ENCODE results near the gene HAUS7.

Gene HAUS7

GRCh38 chrX:153513265-153513664 lies 42.9 kb upstream of the HAUS7 start:
- Histone ChIP-seq H3K4me2 (ENCODE audit: insufficient read depth, low read length, poor library complexity, severe bottlenecking) (no peak overlapping the region), H3K9ac (ENCODE audit: low read depth, low read length, poor library complexity) (no peak overlapping the region), H2BK5ac (ENCODE audit: low read length) (no peak overlapping the region), H3K36me3 (replicated peaks in 1 of 2; ENCODE audit: control insufficient read depth in 2 of 2, insufficient read depth in 2 of 2, low read length in 2 of 2) (no peaks in the 10 kb centered on the region), H3K4me3 (ENCODE audit: low read length in 2 of 2) (no peak overlapping the region), H3K23ac (ENCODE audit: low read depth, low read length, poor library complexity) (no peak overlapping the region), H3K27me3 (ENCODE audit: control insufficient read depth in 3 of 3, insufficient read depth in 3 of 3, low read depth in 1 of 3, low read length in 3 of 3) (peaks cover 0 to 55% (median 23%) of the 10 kb centered on the region in 3 experiments), H3K18ac (ENCODE audit: low read length) (no peak overlapping the region), H2BK12ac (ENCODE audit: low read length) (no peak overlapping the region), H3K14ac (ENCODE audit: low read length) (no peak overlapping the region), H2BK15ac (ENCODE audit: low read length) (no peak overlapping the region), H3K4me1 (ENCODE audit: control insufficient read depth in 2 of 2, insufficient read depth in 1 of 2, low read depth in 1 of 2, low read length in 2 of 2) (peaks cover 0 to 1% of the 10 kb centered on the region in 2 donors), H4K8ac (ENCODE audit: low read depth, low read length) (no peak overlapping the region), H2BK120ac (ENCODE audit: low read depth, low read length) (no peak overlapping the region), H3K9me3 (replicated peaks in 1 of 2; ENCODE audit: control insufficient read depth in 2 of 2, insufficient read depth in 1 of 2, low read depth in 1 of 2, low read length in 2 of 2) (no peaks in the 10 kb centered on the region), H4K91ac (ENCODE audit: low read depth, low read length, poor library complexity) (no peak overlapping the region), H3K79me1 (ENCODE audit: low read depth, low read length) (peaks cover 3% of the 10 kb centered on the region), H3K4ac (ENCODE audit: low read length) (no peak overlapping the region), H2AFZ (ENCODE audit: low read length) (no peak overlapping the region), H2AK5ac (ENCODE audit: low read depth, low read length) (no peak overlapping the region), H3K27ac (replicated peaks; ENCODE audit: low read length) (no peak overlapping the region)
- WGBS, 2 donors (ENCODE audit: extremely low coverage in 2 of 2, insufficient read length in 2 of 2, insufficient replicate concordance in 1 of 2), result no CpG with 5 or more reads among the region's 5 CpGs
- DNase-seq (ENCODE audit: low spot score), result no peak

DNA sequence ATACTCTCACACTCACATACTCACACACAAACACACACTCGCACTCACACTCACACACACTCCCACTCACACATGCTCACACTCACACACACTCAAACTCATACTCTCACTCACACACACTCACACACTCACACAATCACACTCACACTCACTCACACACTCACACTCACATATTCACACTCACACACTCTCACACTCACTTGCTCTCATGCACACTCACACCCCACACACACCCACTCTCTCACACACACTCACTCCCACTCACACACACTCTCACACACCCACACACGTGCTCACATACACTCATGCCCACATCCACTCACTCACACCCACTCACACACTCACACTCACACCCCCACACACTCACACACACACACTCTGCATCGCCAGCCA lies 42.1 kb upstream of the HAUS7 start:
- Histone ChIP-seq H3K36me3 (replicated peaks in 1 of 2; ENCODE audit: control insufficient read depth in 2 of 2, insufficient read depth in 2 of 2, low read length in 2 of 2) (no peaks in the 10 kb centered on the region), H3K4ac (ENCODE audit: low read length) (no peak overlapping the region), H2BK5ac (ENCODE audit: low read length) (no peak overlapping the region), H3K27ac (replicated peaks; ENCODE audit: low read length) (no peak overlapping the region), H4K91ac (ENCODE audit: low read depth, low read length, poor library complexity) (no peak overlapping the region), H3K4me1 (ENCODE audit: control insufficient read depth in 2 of 2, insufficient read depth in 1 of 2, low read depth in 1 of 2, low read length in 2 of 2) (peaks cover 0 to 1% of the 10 kb centered on the region in 2 donors), H3K23ac (ENCODE audit: low read depth, low read length, poor library complexity) (no peak overlapping the region), H3K18ac (ENCODE audit: low read length) (no peak overlapping the region), H3K9me3 (replicated peaks in 1 of 2; ENCODE audit: control insufficient read depth in 2 of 2, insufficient read depth in 1 of 2, low read depth in 1 of 2, low read length in 2 of 2) (no peaks in the 10 kb centered on the region), H2AK5ac (ENCODE audit: low read depth, low read length) (no peak overlapping the region), H2BK12ac (ENCODE audit: low read length) (no peak overlapping the region), H3K4me2 (ENCODE audit: insufficient read depth, low read length, poor library complexity, severe bottlenecking) (no peak overlapping the region), H3K27me3 (ENCODE audit: control insufficient read depth in 3 of 3, insufficient read depth in 3 of 3, low read depth in 1 of 3, low read length in 3 of 3) (peaks cover 0 to 51% (median 15%) of the 10 kb centered on the region in 3 experiments), H3K79me1 (ENCODE audit: low read depth, low read length) (peaks cover 3% of the 10 kb centered on the region), H3K4me3 (ENCODE audit: low read length in 2 of 2) (no peak overlapping the region), H2BK120ac (ENCODE audit: low read depth, low read length) (no peak overlapping the region), H2AFZ (ENCODE audit: low read length) (no peak overlapping the region), H2BK15ac (ENCODE audit: low read length) (no peak overlapping the region), H4K8ac (ENCODE audit: low read depth, low read length) (no peak overlapping the region), H3K9ac (ENCODE audit: low read depth, low read length, poor library complexity) (no peak overlapping the region), H3K14ac (ENCODE audit: low read length) (no peak overlapping the region)
- WGBS, 2 donors (ENCODE audit: extremely low coverage in 2 of 2, insufficient read length in 2 of 2, insufficient replicate concordance in 1 of 2), result 100% methylated on average over 1 of the region's 3 CpGs; no CpG with 5 or more reads in 1 of the 2 donors
- no peak for DNase-seq (ENCODE audit: low spot score)

DNA sequence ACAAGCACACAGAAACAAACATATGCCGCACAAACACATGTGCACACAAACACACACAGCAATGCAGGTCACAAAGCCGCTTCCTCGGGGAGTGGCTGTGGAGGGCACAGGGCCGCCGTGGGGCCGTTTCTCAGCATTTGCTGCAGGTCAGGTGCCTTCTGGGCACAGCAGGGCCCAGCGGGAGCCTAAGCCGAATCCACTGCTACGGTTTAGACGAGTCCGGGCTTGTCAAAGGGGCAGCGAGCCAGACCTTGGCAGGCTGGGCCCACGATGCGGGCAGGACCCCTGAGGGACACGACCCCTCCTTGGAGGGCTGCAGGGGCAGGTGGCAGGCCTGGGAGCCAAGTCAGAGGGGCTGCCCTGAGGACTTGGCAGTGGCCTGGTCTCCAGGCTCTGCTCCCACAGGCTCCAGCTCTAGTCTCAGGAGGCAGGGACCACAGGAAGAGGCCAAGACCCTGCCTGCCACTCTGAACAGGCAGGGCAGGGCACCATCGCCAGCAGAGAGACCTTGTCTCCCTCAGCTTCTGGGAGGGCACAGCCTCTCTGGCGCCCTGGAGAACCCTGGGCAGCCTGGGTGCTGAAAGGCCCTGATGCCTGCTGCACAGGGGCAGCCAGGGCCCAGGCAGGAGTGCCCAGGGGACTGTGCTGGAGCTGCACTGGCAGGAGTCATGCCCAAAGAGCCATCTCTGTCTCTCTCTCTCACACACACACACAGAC lies 41.6 kb upstream of the HAUS7 start:
- Histone ChIP-seq H3K18ac (ENCODE audit: low read length) (peak overlapping the region; percentile 64), H3K23ac (ENCODE audit: low read depth, low read length, poor library complexity) (no peak overlapping the region), H2AK5ac (ENCODE audit: low read depth, low read length) (no peak overlapping the region), H2BK5ac (ENCODE audit: low read length) (no peak overlapping the region), H2BK12ac (ENCODE audit: low read length) (no peak overlapping the region), H3K4me3 (ENCODE audit: low read length in 2 of 2) (no peak overlapping the region), H3K4me1 (ENCODE audit: control insufficient read depth in 2 of 2, insufficient read depth in 1 of 2, low read depth in 1 of 2, low read length in 2 of 2) (peaks cover 0 to 1% of the 10 kb centered on the region in 2 donors), H3K9me3 (replicated peaks in 1 of 2; ENCODE audit: control insufficient read depth in 2 of 2, insufficient read depth in 1 of 2, low read depth in 1 of 2, low read length in 2 of 2) (no peaks in the 10 kb centered on the region), H2BK120ac (ENCODE audit: low read depth, low read length) (no peak overlapping the region), H3K27me3 (ENCODE audit: control insufficient read depth in 3 of 3, insufficient read depth in 3 of 3, low read depth in 1 of 3, low read length in 3 of 3) (peaks cover 0 to 48% (median 11%) of the 10 kb centered on the region in 3 experiments), H3K79me1 (ENCODE audit: low read depth, low read length) (peaks cover 3% of the 10 kb centered on the region), H3K14ac (ENCODE audit: low read length) (no peak overlapping the region), H3K27ac (replicated peaks; ENCODE audit: low read length) (no peak overlapping the region), H3K4ac (ENCODE audit: low read length) (no peak overlapping the region), H2AFZ (ENCODE audit: low read length) (no peak overlapping the region), H2BK15ac (ENCODE audit: low read length) (no peak overlapping the region), H4K8ac (ENCODE audit: low read depth, low read length) (no peak overlapping the region), H4K91ac (ENCODE audit: low read depth, low read length, poor library complexity) (no peak overlapping the region), H3K4me2 (ENCODE audit: insufficient read depth, low read length, poor library complexity, severe bottlenecking) (no peak overlapping the region), H3K36me3 (replicated peaks in 1 of 2; ENCODE audit: control insufficient read depth in 2 of 2, insufficient read depth in 2 of 2, low read length in 2 of 2) (no peaks in the 10 kb centered on the region), H3K9ac (ENCODE audit: low read depth, low read length, poor library complexity) (no peak overlapping the region)
- WGBS, 2 donors (ENCODE audit: extremely low coverage in 2 of 2, insufficient read length in 2 of 2, insufficient replicate concordance in 1 of 2), result no CpG with 5 or more reads among the region's 17 CpGs
- DNase-seq (ENCODE audit: low spot score), result no peak

DNA sequence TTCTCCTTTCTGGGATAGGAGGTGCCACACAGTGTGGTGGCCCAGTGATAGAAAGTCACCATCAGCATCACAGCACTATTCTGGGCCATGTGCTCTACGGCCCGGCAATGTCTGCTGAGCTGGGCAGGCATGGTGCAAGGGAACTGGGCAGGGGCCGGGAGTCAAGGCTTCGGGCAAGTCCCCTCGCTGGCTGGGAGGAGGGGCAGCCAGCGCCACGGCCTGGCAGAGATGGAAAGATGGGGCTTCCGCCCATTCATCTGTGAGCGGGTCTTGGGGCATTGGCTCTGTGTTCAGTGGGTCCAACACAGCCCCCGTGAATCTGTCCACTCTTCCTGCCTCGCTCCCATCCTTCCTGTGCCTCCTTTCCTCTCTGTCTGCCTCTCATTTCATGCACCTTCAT lies 40.0 kb upstream of the HAUS7 start:
- Histone ChIP-seq H3K23ac (ENCODE audit: low read depth, low read length, poor library complexity) (no peak overlapping the region), H2AK5ac (ENCODE audit: low read depth, low read length) (no peak overlapping the region), H3K18ac (ENCODE audit: low read length) (no peak overlapping the region), H4K91ac (ENCODE audit: low read depth, low read length, poor library complexity) (no peak overlapping the region), H2BK12ac (ENCODE audit: low read length) (peak overlapping the region; percentile 41), H3K4ac (ENCODE audit: low read length) (no peak overlapping the region), H3K27ac (replicated peaks; ENCODE audit: low read length) (no peak overlapping the region), H2AFZ (ENCODE audit: low read length) (no peak overlapping the region), H3K9me3 (replicated peaks in 1 of 2; ENCODE audit: control insufficient read depth in 2 of 2, insufficient read depth in 1 of 2, low read depth in 1 of 2, low read length in 2 of 2) (no peaks in the 10 kb centered on the region), H3K36me3 (replicated peaks in 1 of 2; ENCODE audit: control insufficient read depth in 2 of 2, insufficient read depth in 2 of 2, low read length in 2 of 2) (no peaks in the 10 kb centered on the region), H3K79me1 (ENCODE audit: low read depth, low read length) (peaks cover 3% of the 10 kb centered on the region), H2BK15ac (ENCODE audit: low read length) (no peak overlapping the region), H3K4me3 (ENCODE audit: low read length in 2 of 2) (no peak overlapping the region), H2BK120ac (ENCODE audit: low read depth, low read length) (no peak overlapping the region), H2BK5ac (ENCODE audit: low read length) (no peak overlapping the region), H3K9ac (ENCODE audit: low read depth, low read length, poor library complexity) (no peak overlapping the region), H3K4me1 (ENCODE audit: control insufficient read depth in 2 of 2, insufficient read depth in 1 of 2, low read depth in 1 of 2, low read length in 2 of 2) (peaks cover 0 to 1% of the 10 kb centered on the region in 2 donors), H4K8ac (ENCODE audit: low read depth, low read length) (no peak overlapping the region), H3K14ac (ENCODE audit: low read length) (no peak overlapping the region), H3K27me3 (ENCODE audit: control insufficient read depth in 3 of 3, insufficient read depth in 3 of 3, low read depth in 1 of 3, low read length in 3 of 3) (peaks cover 0 to 33% (median 0%) of the 10 kb centered on the region in 3 experiments), H3K4me2 (ENCODE audit: insufficient read depth, low read length, poor library complexity, severe bottlenecking) (no peak overlapping the region)
- no CpG with 5 or more reads among the region's 11 CpGs for WGBS, 2 donors (ENCODE audit: extremely low coverage in 2 of 2, insufficient read length in 2 of 2, insufficient replicate concordance in 1 of 2)
- DNase-seq (ENCODE audit: low spot score), result no peak

Measured in neuronal stem cell (in vitro differentiated cells).